NCI-H1105 (cell line): Measurements from ENCODE around the gene KRT6A.

Source experiments
- DNase-seq: peaks from one replicate; lab custom pipeline; 2025; lab: John Stamatoyannopoulos, UW

KRT6A gene

DNA sequence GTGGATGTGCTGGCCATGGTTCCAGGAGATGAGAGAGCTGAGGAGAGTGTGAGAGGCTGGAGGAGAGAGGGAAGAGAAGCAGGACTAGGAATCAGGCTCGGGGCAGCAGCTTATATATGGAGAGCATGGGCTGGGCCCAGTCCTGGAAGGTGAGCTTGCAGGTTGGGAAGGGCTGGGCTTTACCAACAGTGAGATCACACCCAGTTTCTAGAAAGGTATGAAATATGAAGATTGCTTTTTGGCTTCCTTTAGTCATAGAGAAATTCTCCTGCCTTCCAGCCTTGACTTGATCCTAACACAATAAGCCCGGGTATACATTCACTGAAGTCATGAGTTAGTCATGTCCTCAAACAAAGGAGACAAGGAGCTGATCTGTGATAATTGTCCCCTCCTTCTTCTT, at the start of gene KRT6A:
KRT6A (minus strand) TSS at position 86 of the 400 bp plus-strand sequence; CDS start at position 17, 69 bp downstream.
- no peak for DNase-seq

- DNase-seq: no peak
Measured at GRCh38 chr12:52542157-52542556, 49.1 kb upstream of the KRT6A start.

DNA sequence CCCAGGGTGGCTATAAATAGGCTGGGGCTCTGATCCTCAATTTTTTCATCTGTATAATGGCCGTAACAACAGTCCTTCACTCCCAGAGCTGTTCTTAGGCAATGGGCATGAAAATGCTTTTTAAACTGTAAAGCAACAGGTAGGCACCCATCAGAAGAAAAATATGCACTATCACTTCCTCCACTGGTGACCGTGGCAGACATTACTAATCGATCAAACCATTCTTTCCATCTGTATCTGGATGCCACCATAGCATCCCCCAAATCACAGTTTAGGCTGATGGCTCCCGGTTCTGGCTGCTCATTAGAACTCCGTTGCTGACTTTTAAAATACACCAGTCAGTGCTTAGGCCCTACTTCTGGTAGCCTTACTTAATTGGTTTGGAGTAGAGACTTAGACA, 48.7 kb upstream of the KRT6A start:
- no peak for DNase-seq

GRCh38 chr12:52540531-52540930, 47.5 kb upstream of the KRT6A start:
- DNase-seq: no peak

GRCh38 chr12:52539821-52540173, 46.7 kb upstream of the KRT6A start:
- DNase-seq: no peak

DNA sequence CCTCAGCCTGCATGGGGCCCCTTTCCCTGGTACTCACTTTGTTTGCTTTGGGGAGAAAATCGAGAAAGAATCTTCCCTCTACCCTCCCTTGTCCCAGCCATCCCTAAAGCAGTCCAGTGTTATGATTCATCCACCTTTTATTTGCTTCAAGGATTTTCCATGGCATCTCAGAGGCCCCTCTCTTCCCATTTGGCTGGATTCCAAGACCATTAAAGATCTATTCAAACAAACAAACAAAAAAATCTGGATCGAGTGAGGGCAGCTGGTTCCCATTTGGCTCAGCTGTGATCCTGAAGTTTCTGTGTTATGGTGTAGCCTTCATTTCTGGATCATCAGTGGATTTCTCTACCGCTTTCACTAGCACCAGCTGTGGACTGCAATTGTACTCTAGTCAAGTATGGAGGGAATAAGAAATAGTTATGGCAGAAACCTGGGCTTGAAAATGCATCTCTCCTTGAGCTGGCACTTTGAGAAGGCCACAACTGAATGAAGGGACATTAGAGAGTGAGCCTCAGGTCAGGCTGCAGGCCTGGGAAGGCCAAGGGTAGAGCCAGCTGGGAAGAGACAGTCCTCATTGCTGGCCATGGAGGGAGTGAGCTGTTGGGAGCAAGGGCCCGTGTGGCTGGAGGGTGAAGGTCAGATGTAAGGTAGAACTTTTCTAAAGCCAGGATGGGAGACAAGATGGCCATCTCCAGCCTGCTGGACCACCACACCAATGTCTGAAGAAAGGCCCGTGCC, 46.2 kb upstream of the KRT6A start:
- peak; percentile 61 for DNase-seq

DNA sequence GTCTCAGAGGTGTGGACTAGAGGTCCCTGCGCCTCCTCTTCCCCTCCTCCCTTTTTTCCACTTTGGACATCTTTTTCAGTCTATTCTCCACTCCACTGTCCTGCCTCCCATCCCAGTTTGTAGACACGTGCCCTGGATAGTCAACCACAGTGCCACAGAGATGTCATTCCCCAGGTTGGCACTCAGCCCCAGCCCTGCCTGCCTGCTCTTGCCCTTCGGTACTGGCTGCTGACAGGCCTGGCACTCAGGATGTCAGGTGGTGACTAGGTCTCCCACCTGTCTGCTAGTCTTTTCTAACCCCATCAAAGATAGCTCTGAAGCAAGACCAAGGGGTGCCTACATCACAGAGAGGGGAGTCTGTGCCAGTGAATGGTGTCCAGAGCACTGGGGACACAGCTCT, 44.0 kb upstream of the KRT6A start:
- peak; percentile 19 for DNase-seq

- DNase-seq: no peak
Measured at GRCh38 chr12:52535574-52535973, 42.5 kb upstream of the KRT6A start.

- DNase-seq: no peak
Measured at GRCh38 chr12:52534482-52534881, 41.4 kb upstream of the KRT6A start.

GRCh38 chr12:52533686-52534470, 40.8 kb upstream of the KRT6A start:
- DNase-seq: no peak

DNA sequence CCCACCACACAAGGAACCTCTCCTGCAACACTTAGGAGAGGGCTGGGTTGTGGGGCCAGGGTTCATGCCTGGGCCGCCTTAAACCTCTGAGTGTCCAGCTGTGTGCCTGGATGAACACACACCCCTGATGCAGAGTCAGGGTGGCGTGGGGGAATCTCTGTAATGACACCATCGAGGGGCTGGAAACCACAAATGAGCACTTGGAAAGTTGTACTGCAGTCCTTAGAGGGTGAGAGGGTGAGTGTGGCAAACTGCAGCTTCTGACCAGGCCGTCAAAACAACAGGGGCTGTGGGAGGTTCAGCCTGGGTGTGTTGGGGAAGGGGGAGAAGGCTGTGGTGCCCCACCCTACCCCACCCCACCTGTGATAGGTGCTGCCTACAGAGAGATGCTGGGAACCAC, 39.6 kb upstream of the KRT6A start:
- DNase-seq: no peak

- DNase-seq: no peak
Measured at GRCh38 chr12:52531566-52532300, 38.7 kb upstream of the KRT6A start.

GRCh38 chr12:52530905-52531304, 37.8 kb upstream of the KRT6A start:
- DNase-seq: no peak

- DNase-seq: no peak
Measured at GRCh38 chr12:52530366-52530765, 37.3 kb upstream of the KRT6A start.

- DNase-seq: no peak
Measured at GRCh38 chr12:52529846-52530245, 36.8 kb upstream of the KRT6A start.

DNA sequence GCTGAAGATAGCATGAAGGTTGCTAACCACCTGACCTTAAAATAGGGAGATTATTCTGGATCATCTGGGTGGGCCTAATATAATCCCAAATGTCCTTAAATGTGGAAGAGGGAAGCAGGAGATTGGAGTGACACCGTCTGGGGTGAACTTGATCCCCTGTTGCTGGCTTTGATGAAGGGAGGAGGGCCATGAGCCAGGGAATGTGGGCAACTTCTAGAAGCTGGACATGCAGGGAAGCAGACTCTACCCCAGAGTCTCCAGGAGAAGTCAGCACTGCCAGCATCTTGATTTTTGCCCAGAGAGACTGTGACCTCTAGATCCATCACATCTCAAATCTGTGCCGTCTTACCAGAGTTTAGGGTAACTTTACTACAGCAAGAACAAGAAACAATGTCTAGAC, 36.4 kb upstream of the KRT6A start:
- DNase-seq: no peak

DNA sequence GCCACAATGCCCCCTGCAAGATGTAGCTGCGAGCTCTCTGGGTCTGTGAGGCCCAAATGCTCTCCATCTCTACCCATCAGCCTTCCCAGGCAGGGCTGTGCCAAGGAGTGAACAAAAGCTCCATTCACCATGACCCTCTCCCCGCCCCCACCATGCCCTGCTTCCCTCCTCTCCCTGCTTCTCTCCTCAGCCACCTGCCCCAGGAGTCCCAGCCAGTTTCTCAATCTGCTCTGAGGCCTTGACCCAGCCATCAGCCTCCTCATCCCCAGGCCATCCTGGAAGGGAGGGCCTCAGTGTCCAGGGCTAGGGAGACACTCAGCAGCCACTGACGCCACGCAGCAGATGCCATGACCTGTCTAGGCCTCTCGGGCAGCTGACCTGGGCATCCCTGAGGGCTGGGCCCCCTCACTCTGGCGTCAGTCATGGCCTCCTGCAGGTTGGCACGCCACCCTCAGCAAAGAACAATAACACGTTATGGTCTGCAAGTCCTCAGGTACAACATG, 35.6 kb upstream of the KRT6A start:
- no peak for DNase-seq

DNA sequence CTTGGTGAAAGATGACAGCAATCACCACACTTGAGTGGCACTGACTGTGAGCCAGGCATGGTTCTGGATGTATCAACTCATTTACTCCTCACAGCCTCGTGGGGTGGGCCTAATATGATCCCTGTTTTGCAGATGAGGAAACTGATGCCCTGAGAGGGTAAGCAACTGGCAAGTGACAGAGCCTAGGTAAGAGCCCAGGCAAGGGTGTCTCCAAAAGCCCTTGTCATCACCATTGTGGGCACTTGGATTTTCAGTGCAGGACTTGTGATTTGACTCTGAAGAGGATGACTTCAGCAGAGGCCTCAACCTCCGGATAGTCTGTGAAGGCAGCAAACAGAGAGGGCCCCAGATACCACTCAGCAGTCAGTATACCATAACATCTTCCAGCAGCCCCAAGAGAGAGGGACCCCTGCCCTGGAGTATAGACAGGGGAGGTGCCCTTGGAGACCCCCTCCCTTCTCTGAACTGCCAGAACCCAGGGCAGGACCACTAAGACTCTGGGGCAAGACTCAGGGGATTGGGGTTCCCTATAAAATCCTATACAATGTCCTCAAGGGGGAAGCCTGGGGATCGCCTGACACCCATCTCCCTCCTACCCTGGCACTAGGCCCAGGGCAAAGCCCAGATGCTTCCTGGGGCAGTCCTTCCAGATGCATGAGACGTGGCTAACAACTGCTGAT, 34.2 kb upstream of the KRT6A start:
- no peak for DNase-seq

DNA sequence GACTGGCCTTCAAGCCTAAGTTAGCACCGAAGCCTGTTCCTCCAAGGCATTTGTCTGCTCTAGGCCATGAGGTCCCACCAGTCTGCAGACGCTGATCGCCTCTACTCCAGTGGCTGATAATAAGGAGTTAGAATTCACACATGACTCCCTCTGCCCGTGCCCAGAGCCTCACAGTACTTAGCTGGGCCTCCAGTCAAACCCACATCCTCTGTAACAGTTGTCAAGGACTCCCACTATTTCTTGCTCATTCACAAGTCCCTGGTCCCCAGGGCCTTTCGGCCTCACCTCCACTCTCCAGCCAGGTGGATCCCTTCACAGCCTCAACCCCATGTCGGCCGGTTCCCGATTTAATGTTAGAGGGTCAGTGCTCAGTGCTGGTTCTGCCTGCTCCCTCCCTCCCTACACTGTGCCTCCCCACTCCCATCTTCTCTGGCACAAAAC, 33.5 kb upstream of the KRT6A start:
- DNase-seq: no peak

DNA sequence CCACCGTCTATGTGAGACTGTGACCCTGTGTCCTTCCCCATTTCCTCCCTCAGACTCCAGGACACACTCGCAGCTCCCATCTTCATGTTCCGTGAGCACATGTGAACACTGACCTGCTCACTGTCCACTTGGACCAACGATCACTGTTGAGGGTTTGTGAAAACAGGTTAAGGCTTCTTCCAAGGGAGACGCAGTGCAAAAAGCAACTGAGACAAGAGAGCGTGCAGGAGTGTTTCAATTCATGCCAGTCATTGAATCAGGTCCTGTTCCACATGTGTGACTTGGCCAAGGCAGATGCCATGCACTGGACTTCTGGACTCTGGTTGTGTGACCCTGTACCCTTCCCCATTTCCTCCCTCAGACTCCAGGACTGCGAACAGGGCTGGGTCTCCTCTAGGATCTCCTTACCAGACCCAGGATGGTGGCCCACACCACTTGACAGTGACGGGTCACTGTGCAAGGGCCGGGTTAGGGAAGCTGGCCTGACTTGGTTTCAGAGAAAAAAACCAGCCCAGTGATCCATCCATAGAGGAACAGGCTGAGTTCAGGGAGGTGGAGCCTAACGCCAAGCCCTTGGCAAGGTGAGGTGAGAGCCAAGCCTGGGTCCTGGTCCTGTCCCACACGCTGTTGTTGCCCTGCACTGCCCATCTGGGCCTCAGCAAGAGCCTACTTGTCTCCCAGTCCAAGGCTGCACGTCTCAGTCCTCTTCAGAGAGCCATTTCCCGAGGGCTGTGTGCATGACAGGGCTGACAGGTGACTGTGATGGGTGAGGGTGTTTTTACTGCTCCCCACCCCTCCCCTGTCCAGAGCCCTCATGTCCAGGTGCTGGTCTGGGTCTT, 32.8 kb upstream of the KRT6A start:
- no peak for DNase-seq
